GM19238 (cell line): ENCODE results near the gene ECM1.
A peak's percentile ranks its signal among the peaks of the same experiment; 100 is the strongest.

Experiments used
- DNase-seq: peaks from one replicate; pipeline ENCODE4 v3.0.0; 2011; ENCODE audit warnings: low spot score; ENCODE audit not compliant: insufficient read length

The ECM1 gene

DNA sequence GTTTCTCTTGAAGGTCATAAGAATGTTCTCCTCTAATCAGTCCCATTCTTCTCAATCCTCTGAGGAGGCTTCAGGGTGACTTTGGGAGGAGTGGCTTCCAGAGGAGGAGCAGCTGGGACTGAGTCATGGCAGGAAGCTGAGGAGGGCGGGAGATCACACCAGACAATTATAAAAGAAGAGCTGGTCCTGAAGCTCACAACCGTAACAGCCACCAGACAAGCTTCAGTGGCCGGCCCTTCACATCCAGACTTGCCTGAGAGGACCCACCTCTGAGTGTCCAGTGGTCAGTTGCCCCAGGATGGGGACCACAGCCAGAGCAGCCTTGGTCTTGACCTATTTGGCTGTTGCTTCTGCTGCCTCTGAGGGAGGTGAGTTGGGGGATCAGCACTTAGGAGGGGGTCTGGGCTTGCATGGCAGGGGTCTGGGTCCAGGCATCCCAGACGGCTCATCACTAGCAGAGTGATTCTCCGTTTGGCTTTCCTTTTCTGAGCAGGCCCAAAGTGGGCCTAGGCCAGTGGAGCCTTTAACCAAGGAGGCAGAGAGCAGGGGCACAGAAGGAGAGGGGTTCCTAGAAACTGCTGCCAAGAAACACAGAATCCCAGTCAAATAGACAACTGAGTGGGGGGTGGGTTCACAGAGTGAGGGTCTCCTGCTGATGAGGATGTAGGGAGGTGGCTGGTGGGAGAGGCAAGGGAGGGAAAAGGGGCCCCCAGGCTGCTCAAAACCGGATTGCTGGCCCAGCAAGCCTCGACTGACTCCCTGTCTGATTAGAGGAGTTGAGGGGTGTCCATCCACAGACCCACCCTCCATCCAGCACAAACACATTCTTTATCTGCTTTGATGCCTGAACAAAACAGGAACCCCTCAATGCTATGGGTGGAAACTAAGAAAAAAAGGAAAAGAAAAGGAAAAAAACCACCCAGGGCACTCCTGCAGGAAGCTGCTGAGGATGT is at the start of gene ECM1:
ECM1 (plus strand) TSS at position 198 of the 953 bp plus-strand sequence; CDS start at position 299, 101 bp downstream.
- no peak for DNase-seq

DNA sequence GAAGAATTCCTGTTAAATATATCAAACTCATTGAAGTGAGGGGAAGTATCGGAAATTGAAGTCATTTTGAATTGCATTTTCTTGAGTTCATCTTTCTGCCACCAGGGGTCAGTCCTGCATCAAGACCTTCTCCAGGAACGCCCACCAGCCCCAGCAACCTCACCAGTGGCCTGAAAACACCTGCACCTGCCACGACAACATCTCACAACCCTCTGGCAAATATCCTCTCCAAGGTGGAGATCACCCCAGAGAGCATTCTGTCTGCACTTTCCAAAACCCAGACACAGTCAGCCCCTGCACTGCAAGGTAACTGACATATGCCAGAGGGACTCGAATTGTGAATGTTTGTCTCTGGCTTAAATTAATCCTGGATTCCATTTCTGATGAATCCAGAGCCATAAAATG is 43.5 kb upstream of the ECM1 start:
- DNase-seq: peak; percentile 58

DNA sequence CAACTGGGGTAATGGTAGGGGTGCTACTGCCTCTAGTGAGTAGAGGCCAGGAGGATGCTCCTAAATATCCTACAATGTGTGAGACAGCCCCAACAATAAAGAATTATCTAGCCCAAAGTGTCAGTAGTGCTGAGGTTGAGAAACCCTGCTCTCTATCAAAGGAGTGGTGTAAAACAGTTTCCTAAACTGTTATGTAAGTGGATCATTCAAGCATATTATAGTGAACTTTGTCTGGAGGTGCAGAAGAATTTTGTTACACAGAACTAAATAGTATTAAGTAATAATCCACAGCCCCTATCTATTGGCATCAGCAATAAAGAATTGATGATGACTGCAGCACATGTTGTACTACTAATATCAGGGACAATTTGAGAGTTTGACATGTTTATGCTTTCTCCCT is 40.9 kb upstream of the ECM1 start:
- DNase-seq: no peak

DNA sequence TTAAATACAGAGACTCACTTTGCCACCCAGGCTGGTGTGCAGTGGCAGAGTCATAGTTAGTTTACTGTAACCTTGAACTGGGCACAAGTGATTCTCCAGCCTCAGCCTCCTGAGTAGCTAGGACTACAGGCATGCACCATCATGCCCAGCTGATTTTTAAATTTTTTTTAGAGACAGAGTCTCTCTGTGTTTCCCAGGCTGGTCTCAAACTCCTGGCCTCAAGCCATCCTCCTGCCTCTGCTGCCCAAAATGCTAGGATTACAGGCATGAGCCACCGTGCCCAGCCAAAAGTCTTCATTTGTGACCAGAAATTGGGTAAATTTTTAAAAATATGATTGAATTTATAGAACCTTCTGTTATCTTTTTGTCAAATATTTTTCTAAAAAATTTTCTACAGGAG is 38.6 kb upstream of the ECM1 start:
- no peak for DNase-seq

DNA sequence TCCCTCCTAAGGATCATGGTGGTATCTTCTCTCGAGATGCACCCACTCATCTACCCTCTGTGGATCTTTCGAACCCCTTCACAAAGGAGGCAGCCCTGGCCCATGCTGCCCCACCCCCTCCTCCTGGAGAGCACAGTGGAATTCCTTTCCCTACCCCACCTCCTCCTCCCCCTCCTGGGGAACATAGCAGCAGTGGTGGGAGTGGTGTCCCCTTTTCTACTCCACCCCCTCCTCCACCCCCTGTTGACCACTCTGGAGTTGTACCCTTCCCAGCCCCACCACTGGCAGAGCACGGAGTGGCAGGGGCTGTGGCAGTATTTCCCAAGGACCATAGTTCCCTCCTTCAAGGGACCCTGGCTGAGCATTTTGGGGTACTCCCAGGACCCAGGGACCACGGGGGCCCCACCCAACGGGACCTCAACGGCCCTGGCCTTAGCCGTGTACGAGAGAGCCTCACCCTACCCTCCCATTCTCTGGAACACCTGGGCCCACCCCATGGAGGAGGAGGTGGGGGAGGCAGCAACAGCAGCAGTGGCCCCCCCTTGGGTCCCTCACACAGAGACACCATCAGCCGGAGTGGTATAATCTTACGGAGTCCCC is 35.2 kb upstream of the ECM1 start:
- DNase-seq: no peak

DNA sequence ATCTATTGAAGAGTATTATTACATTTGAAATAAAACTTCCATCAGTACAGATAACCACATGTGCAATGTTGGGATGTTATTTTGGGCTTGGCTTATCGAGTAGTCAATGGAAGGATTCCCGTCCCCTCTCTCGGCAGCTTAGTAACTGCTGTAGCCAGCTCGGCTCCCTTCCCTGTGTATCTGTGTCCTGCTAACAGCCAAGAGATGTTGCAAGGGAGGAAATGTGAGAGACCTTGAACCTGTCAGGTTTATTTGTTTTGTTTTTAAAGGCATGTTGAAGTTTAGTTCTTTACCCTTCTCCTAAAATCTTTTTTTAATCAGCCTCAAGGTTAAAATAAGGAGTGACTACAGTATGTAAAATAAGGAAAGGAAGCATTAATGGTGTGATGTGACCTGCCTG is 34.2 kb upstream of the ECM1 start:
- DNase-seq: no peak

DNA sequence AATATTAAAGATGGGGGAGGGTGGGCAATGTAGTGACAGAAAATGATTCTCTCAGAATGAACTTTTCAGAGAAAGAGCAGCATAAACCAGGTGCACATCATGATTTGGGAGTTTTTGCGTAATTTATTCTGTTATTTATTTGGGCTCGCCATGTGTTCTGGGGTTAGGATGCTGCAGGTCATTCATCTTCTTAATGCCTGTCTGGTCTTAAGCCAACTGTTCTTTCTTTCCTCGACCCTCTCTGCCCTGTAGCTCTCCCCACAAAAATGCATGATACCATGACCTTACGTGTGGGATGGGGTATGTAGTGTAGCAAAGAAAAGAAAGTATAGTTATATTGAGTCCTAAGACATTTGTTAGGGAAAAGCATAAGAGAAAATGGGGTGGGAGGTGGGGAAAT is 33.0 kb upstream of the ECM1 start:
- no peak for DNase-seq

DNA sequence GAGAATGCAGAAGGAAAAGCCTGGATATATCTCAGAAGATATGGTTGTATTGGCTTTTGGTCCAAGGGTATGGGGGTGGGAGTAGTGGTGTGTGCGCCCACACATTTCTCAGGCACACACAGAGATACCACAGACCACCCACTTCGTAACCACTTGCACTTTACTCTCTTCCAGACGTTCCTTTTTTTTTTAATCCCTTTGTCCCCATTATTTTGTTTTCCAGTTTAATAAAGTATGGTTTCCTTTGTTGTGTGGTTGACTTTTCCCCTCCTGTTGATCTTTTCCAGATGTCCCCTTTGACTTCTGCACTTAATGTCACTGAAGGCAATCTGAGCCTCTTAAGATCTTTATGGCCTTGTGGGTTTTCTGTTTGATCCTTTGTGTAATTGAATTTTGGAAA is 31.2 kb upstream of the ECM1 start:
- DNase-seq: no peak

DNA sequence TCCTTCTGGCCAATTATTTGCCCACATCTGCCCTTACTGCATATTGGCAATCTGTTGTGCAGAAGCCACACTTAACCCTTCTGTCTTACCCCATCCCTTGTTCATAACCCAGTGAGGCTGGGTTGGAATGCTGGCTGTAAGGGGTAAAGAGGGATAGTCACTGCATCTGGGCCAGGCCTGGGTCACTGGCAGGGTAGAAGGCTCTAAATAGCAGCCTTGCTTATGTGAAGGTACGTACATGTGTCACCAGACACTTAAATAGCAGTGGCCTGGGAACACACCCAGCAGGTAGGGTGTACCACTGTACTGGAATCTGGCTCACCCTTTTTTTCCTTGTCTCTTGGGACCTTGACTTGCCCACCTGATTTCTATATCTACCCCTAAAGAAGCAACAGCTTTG is 30.6 kb upstream of the ECM1 start:
- no peak for DNase-seq

DNA sequence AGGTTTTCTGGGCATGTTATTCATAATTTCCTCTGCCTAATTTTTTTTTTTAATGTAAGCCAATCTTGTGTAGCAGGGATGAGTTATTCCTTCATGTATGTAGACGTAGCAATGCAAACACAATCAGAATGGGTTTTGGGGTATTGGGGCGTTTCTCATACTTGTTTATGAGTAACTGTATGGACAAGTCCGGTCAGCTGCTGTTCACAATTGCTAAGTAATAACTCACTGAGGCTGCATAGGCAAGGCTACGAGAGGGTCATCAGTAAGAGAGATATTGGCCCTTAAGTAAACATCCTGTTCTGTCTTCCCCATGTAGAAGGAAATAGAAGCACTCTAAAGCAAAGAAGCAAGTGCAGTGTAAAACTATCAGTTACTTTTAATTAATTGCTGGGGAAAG is 30.2 kb upstream of the ECM1 start:
- DNase-seq: no peak

DNA sequence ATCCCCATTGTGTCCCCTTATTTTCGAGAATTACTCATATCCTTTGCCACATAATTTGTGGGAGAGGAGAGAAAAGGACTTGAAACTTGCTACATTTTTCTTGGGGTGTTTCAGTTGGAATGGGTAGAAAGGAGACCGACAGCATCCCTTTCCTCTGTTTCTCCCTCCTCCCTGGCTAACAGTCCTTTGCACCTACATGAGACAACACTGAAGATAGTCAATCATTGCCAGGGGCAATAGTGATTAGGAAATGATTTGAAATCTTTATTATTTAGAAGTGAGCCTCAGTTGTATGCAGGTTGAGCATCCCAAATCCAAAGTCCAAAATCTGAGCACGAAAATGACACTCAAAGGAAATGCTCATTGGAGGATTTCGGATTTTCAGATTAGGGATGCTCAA is 28.5 kb upstream of the ECM1 start:
- DNase-seq: no peak

DNA sequence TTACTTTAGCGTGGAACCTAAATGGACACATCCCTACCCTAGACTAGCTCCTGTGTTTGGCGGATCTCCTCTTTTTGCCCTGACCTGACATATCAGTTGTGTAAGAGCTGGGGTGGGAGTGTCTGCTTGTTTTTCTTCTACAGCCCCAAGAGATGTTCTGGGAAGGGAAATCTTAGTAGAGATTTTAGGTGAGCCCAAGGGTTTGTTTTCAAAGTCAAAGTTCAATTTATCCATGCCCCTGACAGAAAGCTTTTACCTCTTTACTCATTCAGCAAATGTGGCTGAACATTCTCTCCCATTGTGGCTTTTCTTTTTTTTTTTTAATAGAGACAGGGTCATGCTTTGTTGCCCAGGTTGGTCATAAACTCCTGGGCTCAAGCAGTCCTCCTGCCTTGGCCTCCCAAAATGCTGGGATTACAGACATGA is 28.0 kb upstream of the ECM1 start:
- no peak for DNase-seq

DNA sequence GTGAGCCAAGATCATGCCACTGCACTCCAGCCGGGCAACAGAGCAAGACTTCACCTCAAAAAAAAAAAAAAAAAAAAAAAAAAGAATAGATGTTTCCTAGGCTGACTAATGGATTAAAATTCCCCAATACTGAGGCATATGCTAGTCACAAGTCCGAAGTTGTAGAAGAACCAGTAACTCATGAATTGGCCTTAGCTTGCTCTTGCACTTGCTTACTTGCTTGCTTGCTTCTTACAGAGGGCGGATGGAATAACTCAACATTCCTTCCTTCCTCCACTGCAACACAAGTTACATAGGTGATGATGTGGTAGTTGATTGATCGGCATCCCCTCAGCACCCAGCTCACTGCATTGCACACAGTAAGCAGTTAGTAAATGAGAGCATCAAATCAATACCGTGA is 23.5 kb upstream of the ECM1 start:
- no peak for DNase-seq

DNA sequence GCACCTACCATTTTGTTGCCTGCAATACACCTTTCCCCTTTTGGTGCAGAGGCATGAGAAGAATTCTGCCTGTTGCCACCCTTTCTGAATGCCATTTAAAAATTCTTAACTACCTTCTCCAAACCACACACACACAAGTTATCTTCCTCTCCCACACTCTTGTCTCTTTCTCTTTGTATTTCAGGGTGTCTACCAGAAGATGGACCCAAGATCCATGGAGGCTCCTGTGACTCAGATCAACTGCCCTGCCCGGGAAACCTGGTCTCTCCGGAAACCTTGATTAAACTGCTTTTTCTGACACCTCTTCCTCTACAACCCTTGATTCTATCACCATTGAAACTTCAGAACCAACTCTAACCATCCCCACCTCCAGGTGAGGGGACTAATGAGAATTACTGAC is 23.0 kb upstream of the ECM1 start:
- no peak for DNase-seq

DNA sequence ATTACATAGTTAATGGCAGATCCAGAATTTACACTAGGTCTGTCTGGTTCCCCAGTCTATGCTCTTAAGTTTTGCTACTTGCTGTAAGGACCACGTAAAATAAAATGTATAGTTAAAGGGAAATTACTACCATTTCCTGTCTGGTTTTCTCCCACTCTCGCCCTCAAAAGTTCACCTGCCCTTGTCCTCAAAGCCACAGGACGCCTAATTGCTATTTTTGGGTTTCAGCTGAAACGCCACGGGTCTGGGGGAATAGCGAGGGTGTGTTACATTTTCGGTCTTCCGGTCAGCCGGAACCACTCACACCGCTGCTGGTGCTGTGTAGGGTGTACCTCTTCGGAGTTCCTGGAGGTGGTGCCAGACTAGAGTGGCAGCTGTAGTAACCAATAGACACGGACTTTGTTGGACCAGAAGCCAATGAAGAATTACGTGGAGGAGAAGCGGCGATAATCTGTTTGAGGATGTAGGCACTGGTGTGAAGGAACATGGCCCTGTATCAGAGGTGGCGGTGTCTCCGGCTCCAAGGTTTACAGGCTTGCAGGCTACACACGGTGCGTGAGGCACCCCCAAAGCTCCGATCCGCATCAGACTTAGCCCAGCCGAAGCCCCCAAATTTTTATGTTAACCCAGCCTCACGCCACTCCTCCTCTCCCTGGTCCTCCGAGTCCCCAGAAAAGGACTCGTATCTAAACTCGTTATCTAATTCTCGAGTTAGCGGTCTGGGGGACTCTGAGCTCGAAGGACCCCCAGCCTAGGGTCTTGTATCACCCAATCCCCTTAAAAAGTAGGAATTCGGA is 20.7 kb upstream of the ECM1 start, which contains the start of gene TARS2:
TARS2 (plus strand) TSS at position 454 of the 797 bp plus-strand sequence; CDS start at position 486, 32 bp downstream.
- DNase-seq: peak; percentile 81

DNA sequence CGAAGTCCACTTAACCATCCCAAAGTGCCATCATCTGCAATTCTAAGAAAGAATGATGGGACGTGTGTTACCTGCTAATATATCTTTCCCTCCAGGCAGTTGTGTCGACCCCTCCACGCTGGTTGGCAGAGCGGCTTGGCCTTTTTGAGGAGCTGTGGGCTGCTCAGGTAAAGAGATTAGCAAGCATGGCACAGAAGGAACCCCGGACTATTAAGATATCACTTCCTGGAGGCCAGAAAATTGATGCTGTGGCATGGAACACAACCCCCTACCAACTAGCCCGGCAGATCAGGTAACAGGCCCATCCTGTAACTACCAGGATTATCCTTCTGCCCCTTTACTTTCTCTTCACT is 20.2 kb upstream of the ECM1 start:
- no peak for DNase-seq

DNA sequence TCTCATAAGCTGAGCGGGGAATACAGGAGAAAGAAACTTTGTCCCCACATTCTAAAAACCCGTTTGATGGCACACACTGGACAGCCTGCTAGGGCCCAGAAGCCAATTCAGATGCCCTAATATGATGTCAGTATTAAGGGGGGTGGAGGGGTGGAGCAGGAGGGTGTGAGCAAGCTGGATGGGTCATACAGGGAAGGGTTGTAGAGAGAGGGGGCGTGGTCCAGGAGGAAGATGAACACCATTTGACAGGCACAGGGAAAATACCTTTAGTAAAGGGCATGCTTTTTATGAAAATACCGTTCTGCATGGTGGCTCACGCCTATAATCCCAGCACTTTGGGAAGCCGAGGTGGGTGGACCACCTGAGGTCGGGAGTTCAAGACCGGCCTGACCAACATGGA is 14.7 kb upstream of the ECM1 start:
- DNase-seq: no peak

DNA sequence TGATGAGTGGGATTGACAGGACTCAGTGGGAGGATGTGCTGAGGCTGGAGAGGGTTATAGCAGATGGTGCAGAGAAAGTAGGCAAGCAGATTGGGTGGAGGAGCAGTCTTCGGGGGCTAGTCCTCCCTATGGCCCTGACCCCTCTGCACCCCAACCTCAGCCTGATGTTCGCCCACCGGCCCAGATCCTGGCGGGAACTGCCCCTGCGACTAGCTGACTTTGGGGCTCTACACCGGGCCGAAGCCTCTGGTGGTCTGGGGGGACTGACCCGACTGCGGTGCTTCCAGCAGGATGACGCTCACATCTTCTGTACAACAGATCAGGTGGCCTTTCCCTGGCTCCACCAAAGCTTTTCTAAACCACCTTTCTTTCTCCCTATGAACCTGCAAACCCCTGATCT is 9.6 kb upstream of the ECM1 start:
- DNase-seq: no peak

DNA sequence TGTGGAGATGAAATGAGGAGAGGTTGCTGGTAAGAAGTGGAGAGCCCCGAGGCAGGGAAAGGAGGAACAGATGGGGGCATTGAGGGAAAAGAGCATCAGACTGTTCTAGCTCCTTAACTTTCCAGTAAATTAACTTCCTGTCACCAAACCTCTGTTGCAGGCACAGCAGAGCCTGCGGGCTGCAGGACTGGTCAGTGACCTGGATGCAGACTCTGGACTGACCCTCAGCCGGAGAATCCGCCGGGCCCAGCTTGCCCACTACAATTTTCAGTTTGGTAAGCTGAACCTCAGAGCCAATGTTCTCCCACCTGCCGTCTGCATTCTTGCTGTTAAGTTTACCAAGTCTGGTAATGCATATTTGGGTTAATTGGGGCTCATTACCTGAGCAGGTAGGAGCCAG is 2.5 kb upstream of the ECM1 start:
- no peak for DNase-seq

DNA sequence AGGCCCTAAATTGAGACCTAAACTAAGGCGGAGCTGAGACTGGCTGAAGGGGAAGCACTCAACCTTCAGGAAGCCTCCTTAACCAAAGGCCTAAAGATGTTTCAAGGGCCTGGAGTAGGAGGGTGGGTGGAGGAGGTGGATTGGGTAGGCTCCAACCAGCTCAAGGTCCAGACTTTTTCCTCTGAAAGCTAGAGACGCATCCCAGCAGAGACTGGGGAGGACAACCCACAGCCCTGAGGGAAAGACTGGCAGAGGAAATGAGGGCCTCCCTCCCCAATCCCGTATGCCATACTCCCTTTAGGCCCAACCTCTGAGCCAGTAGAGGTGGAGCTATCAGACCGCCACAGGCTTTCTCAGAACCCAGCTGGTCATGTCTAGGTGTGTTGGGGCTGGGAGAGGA is 1.1 kb downstream of the ECM1 start:
- no peak for DNase-seq

DNA sequence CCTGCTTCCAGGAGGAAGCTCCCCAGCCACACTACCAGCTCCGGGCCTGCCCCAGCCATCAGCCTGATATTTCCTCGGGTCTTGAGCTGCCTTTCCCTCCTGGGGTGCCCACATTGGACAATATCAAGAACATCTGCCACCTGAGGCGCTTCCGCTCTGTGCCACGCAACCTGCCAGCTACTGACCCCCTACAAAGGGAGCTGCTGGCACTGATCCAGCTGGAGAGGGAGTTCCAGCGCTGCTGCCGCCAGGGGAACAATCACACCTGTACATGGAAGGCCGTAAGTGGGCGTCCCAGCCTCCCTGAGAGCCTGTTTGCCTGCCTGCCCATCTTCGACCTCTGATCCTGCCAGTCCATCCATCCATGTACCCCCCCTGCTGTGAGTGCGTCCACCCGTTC is 3.6 kb downstream of the ECM1 start:
- no peak for DNase-seq
